NCI-H1048 (cell line): Measurements from ENCODE around the gene TBXAS1.

Experiments
- DNase-seq: peaks from one replicate; lab custom pipeline; 2025; lab: John Stamatoyannopoulos, UW

The TBXAS1 gene

GRCh38 chr7:139854803-139855497 lies 25.9 kb downstream of the TBXAS1 start:
- DNase-seq: no peak

- no peak for DNase-seq
Observed at GRCh38 chr7:139855498-139856270, 26.6 kb downstream of the TBXAS1 start.

GRCh38 chr7:139857791-139858190 lies 28.7 kb downstream of the TBXAS1 start:
- DNase-seq: no peak

- DNase-seq: no peak
Observed at GRCh38 chr7:139860090-139860775, 31.2 kb downstream of the TBXAS1 start.

GRCh38 chr7:139861803-139862202 lies 32.7 kb downstream of the TBXAS1 start:
- DNase-seq: no peak

- no peak for DNase-seq
Observed at GRCh38 chr7:139866047-139866837, 37.2 kb downstream of the TBXAS1 start.

- DNase-seq: no peak
Observed at GRCh38 chr7:139867847-139868246, 38.8 kb downstream of the TBXAS1 start.

- no peak for DNase-seq
Observed at GRCh38 chr7:139869886-139870285, 40.8 kb downstream of the TBXAS1 start.

GRCh38 chr7:139870380-139870779 lies 41.3 kb downstream of the TBXAS1 start:
- DNase-seq: no peak

GRCh38 chr7:139871331-139871730 lies 42.3 kb downstream of the TBXAS1 start:
- DNase-seq: no peak

GRCh38 chr7:139871820-139872219 lies 42.8 kb downstream of the TBXAS1 start:
- no peak for DNase-seq

- DNase-seq: no peak
Observed at GRCh38 chr7:139873593-139874301, 44.7 kb downstream of the TBXAS1 start.

- no peak for DNase-seq
Observed at GRCh38 chr7:139874302-139874629, 45.2 kb downstream of the TBXAS1 start.

- no peak for DNase-seq
Observed at GRCh38 chr7:139875821-139876241, 46.8 kb downstream of the TBXAS1 start.

- DNase-seq: no peak
Observed at GRCh38 chr7:139876622-139877283, 47.7 kb downstream of the TBXAS1 start.

- no peak for DNase-seq
Observed at GRCh38 chr7:139883814-139884213, 54.8 kb downstream of the TBXAS1 start.

- DNase-seq: no peak
Observed at GRCh38 chr7:139884441-139884840, 55.4 kb downstream of the TBXAS1 start.

GRCh38 chr7:139885511-139885910 lies 56.4 kb downstream of the TBXAS1 start:
- DNase-seq: no peak

GRCh38 chr7:139886206-139886605 lies 57.1 kb downstream of the TBXAS1 start:
- DNase-seq: no peak

- no peak for DNase-seq
Observed at GRCh38 chr7:139886899-139887298, 57.8 kb downstream of the TBXAS1 start.

GRCh38 chr7:139887992-139888481 lies 59.0 kb downstream of the TBXAS1 start:
- DNase-seq: no peak
